Stimulated activated CD4-positive, alpha-beta T cell treated with anti-CD3 and anti-CD28 coated beads, Interleukin-4, amount 100 ng/mL, for 24 hours (primary cell): ENCODE results near the gene NSUN2.

ENCODE experiments used
- DNase-seq: peaks from one replicate; pipeline ENCODE4 v3.0.0-alpha.2; 2020

The NSUN2 gene

DNA sequence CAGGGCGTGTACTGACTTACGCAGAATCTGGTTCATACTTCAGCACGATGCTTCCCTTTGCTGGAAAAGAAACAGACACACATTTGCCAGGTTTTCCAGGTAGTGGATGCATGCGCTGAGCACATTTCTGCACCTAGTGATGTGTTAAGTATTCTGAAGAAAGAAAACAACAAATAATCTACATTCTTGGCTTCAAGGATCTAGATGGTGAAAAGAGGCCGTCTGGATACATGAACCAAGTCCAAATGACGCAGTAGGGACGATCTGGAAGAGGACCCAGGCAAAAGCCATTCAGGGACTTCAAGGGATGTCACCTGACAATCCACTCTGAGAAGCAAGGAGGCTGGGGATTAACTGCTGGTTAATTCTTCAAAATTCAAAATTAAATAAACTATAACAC, 30.4 kb downstream of the NSUN2 start:
- DNase-seq = no peak

DNA sequence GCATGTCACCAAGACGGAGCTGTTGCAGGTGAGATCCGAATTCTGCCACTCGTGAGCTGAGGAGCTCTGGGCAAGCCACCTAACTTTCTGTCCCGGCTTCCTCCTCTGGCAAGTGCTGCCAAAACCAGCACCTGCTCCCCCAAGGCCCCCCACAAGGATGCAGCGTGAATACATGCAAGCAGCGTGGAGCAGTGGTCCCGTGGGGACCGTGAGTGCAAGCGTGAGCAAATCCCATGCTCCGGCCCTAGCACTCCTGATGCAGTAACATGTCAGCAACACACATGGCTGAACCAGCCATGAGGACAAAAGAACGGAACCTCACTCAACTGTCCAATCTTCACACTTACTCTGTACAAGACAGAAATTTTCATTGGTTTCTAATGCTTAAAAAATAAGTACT, 31.0 kb downstream of the NSUN2 start:
- DNase-seq = no peak

DNA sequence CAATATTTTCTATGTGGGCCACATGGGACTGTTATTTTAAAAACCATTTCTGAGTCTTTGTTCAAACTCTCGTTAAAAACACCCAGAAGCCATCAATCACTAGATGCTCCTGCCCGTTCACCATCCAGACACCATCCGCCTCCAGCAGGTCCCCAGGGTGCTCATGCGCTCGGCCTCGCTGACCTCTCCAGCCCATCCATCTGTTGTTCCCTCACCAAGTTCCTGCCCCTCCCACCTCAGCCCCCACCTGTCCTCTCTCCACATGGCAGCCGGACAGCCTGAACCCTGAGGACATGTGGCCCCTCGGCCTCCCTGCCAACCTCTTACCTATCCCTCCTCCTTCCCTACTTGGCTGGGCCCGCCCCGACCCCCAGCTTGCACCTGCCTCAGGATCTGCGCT, 31.6 kb downstream of the NSUN2 start:
- no peak for DNase-seq

DNA sequence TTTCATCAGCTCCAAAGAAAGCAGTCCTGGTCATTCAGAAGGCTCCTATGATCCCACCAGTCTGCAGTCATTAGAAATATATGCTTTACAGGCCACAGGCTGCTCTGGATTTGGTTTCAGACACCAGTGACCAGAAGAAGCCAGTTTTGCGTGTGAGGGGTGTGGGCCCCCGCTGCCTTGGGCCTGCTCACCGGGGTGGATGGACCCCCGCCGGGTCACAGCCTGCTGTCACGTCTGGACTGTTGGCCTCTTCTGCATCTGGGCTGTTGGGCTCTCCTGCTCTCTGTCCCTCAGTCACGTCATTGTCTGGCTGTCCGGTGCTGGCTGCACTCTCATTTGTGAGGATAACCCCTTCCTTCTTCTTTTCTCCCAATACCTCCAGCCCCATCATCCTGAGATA, 33.1 kb downstream of the NSUN2 start:
- DNase-seq = no peak

DNA sequence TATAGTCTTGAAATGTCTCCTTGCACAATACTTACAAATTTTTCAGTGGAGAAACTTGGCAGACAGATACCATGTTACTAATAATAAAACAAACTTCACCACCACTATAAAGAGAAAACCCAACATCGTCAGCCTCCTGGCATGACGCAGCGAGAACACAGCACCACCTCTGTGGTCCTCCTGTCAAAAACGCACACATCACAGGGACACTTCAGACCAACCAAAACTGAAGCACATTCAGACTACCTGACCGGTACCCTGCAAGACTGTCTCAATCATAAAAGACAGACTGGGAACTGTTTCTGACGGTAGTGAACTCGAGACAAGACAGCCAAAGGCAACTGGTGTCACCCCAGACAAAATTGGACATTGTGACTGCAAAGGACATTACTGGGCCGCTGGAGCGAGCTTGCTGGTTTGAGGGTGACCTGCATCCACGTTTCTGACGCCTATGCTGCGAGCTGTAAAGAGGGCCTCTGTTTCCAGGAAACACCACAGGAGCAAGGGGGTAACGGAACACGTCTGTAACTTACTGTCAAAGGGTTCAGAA, 34.4 kb downstream of the NSUN2 start:
- DNase-seq = no peak

DNA sequence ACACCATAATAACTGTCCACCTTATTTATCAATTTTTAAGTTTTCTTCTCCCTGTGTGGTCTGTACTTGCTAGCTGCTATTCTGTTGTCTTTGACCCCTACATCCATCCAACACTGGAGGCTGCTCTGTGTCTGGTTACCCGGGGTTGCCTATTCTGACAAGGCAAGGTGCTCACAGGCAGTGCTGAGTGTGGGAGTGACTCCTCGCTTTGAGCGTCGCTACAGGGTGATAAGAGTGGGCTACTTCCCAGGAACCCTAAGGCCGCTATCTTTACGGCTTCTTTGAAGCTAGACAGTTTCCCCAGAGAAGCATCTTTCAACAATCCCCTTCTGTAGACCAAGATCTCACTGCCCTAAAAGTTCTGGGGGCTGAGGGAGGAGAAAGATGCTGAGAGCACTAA, 35.3 kb downstream of the NSUN2 start:
- DNase-seq = no peak

DNA sequence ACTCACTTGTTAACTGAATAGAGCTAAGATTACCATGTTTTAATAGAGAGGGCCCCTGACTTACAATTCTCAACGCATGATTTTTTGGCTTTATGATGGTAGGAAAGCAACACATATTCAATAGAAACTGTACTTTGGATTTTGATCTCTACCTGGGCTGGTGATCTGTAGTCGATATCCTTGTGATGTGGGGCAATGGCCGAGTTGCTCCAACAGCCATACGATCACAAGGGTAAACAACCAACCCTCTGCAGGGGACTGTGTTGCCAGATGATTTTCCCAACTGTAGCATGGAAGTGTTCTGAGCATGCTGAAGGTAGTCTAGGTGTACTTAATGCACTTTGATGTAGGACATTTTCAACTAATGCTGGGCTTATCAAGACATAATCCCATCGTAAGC, 36.5 kb downstream of the NSUN2 start:
- no peak for DNase-seq

DNA sequence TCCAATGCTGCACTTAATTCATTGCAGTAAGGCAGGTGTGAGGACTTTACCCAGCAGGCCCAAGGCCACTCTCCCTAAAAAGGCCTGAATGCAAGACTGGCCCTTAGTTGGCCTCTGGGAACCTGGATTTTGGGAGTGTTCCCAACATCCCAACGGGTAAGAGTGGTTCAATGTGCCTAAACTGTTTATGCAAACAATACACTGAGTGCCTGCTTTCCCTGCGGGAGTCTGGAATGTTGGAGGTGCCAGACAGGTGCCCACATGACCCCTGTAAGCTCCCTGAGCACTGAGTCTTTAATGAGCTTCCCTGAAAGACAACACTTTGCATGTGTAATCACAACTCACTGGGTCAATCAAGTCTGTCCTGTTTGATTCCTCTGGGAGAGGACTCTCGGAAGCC, 37.4 kb downstream of the NSUN2 start:
- DNase-seq = no peak

DNA sequence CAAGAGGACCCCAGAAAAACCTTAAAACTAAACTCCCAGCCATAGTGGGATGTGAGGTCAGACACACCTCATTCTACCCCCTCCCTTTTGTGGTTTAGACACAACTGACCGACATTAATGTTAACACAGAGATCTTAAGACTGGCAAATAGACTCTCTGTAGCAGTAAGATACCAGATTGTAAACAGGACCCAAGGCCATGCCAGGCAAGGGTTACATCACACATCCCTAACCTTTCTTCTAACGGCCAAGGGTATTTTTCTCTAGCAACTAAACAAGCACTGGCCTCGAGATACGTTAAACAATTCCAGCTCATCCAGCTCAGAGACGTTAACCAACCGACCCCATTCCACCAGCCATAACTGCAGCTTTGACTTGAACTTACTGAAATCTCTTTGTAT, 38.8 kb downstream of the NSUN2 start:
- DNase-seq = no peak

DNA sequence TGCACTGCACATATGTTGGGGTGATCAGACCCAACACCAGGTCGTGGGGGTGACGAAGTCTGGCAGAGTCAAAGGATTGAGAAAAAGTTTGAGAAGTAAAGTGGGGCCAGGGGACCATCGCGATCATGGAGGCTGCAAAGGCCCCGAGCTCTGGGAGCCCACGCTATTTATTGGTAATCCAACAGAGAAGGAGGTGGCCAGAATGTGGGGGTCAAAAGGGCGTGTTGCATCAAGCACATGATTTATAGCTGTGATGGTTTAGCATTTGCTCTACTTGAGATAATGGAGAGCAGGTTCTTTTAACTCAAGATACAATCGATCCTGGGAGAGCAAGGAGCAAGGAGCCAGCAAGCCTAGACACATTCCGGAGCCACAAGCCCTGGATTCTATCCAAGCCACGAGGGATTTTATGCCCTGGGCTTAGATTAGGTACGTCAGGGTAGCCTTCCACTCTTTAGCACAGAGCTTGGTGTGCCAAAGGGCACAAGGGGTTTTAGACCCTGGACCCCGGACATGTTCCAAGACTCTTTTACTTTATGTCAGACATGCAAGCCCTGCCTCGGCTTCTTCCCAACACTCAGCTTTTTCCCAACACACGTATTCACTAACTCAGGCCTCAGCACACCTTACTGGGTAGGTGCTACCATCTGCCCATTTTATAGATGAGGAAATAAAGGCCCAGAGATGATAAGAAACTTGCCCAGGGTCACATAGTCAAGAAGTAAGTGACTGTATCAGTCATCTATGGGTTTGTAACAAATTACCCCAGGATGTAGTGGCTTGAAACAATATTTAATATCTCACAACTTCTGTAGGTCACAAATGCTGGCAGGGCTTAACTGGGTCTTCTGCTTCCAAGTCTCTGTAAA, 39.5 kb downstream of the NSUN2 start:
- no peak for DNase-seq

DNA sequence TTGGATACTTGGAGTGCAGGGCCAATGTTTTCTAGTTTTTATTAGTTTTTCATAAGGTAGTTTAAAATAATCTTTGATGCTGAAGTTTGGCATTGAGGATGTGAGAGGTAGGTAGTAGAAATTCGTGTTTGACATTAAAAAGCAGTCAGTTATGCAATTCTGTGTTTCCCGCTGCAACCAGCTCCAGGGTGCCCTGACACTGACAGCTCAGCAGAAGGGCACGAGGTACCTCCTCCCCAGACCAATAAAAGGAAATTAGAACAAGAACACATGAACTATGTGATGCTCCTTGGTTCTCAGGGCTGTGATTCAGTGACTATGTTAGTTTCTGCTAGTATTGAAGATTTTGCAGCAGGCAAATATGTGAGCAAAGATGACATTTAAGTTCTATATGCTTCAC, 40.2 kb downstream of the NSUN2 start:
- DNase-seq = no peak

DNA sequence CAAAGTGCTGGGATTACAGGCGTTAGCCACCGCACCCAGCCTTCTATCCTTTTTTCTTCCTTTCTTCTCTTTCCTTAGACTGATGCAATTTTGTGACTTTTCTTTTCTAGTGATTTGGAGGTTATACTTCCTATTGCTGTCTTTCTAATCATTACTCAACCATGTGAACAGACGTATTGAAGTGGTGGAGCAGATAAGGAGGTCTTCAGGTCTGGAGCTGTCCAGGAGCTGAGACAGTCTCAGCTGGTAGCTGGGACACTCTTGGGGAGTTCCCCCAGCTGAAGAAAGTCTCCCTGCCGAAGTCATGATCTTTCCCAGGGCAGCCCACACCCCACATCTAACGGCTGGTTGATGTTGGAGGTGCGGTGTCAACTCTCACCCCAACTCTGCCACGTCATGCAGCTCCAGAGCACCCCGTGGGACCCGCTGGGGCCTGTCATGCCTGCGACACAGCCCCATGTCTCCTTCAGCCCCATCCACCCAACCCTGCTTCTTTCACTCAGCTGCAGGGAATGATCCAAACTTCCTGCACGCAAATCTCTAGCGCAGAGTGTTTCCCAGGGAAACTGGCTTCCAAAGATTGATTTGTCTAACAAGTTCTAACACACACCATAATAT, 41.1 kb downstream of the NSUN2 start:
- no peak for DNase-seq

DNA sequence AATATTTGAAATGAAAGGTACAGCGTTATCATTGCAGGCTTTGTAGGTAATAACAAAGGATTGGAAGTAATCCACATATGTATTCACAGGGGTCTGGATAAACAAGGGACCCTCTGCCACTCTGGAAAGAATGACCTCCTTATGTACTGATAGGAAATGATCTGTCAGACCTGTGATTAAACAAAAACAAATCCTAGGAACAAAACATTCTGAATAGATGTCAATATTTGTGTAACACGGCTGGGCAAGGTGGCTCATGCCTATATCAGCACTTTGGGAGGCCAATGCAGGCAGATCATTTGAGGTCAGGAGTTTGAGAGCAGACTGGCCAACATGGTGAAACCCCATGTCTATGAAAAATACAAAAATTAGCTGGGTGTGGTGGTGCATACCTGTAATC, 42.3 kb downstream of the NSUN2 start:
- no peak for DNase-seq

DNA sequence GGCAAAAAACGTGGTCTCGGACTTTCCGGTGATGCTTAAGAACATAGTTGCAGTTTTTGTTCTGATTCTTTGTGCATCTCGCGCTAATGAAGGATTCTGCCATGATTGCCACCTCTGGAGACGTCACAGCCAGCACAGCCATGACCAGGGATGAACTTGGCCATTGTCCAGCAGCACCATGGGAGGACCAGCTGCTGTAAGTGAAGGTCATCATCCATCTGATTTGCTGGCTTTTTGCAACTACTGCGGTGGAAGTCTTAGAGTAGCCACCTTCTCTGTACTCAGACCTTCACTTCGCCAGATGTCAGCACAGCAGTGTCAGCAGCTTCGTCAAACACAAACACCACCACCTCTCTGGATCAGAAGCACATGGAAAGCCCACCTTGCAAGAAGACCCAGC, 45.7 kb downstream of the NSUN2 start:
- no peak for DNase-seq

DNA sequence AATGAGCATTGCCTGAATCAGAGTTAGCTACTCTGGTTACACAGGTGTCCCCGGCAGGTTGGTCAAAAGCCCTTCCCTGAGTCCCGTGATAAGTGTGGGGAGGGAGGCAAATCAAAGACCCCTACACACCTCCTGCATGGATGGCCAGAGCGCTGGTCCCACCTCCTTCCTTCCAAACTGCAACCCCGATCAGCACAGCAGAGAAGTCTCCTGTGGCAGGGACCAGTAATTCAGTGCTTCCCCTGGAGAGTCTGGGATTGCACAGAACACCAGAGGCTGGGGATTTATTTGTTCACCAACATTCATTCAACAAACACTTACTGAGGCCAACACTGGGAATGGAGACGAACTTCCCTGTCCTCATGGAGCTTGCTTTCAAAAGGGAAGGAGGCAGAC, 46.2 kb downstream of the NSUN2 start:
- DNase-seq = no peak

DNA sequence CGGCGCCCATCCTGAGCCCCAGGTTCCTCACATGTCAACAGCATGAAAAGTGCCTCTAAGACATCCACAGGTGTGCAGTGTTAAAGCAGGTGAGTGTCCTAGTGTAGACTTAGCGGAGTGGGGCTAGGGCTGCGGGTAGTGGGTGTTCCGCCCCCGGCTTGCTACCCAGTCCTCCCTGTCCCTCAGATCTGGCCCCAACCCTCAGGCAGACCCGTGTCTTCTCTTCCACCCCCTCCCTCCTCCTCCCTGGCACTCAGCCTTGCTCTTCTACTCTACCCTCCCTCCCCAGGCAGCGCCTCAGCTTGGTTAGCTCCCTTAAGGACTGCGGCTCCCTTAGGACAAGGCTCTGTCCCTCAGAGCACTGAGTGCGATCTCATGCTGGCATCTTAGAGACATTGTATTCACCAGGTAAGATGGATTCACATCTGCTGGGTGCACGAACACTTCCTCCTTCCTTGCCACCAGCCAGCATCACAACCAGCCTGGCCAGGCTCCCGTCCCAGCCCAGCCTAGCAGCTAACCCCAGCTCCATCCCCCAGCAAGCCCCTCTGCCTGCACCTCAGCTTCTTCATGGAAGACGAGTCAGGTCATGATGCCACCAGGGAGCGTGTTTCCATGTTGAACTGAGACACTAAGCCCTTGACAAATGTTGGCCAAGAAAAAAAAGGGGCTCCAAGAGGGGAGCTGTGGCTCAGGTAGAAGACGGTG, 46.8 kb downstream of the NSUN2 start:
- DNase-seq = no peak

DNA sequence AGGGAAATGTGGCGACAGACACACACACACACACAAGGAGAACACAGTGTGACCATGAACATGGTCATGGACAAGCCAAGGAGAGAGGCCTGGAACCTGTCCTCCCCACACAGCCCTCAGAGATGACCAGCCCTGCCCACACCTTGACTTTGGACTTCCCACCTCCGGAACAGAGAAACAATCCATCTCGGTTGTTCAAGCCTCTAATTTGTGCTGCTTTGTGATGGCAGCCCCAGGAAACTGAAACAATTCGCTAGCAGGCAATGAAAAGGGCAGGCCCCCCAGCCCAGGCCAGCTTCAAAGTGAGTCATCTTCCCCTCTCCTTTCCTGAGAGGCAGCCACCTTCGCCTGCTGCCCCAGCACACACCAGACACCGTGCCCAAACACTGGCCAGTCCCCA, 47.7 kb downstream of the NSUN2 start:
- no peak for DNase-seq

DNA sequence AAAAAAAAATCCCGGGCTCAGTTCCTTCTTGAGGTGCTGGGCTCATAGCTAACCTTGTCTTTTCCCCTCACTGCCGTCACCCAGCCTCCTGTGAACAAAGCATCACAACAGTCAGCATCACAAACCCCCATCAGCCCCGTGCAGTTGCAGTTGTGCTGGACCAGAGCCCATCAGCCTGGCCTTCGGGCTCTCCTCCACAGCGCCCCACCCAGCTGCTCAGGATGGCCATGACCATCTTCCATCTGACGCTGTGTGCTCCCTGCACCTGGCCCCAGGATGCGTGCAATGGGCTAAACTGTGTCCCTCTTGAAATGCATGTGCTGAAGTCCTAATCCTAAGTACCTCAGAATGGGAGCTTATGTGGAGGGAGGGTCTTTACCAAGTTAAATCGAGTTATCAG, 48.1 kb downstream of the NSUN2 start:
- DNase-seq = no peak

DNA sequence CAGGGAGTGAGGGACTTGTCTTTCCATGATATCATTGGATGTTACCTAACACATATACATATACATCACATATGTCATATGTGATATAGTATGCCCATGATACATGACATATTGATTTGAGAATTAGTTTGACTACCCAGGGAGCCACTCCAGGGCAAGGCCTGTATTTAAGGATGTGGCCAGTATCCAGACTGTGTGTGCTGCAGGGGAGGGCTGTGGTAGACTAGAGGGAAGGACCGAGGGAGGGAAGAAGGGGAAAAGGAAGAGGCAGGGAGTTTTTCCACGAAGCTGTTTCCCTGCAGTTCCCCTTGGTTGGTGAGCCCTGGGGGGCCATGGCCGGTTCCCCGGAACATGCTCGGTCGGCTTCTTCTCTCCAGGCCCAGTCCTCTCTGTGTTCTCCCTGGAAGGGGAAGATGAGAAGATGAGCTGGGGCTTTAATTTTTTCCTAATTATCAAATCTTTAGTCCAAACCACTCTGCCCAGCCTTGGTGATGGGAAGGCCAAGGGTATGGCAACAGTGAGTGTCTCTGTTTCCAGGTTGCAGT, 48.7 kb downstream of the NSUN2 start:
- DNase-seq = no peak

DNA sequence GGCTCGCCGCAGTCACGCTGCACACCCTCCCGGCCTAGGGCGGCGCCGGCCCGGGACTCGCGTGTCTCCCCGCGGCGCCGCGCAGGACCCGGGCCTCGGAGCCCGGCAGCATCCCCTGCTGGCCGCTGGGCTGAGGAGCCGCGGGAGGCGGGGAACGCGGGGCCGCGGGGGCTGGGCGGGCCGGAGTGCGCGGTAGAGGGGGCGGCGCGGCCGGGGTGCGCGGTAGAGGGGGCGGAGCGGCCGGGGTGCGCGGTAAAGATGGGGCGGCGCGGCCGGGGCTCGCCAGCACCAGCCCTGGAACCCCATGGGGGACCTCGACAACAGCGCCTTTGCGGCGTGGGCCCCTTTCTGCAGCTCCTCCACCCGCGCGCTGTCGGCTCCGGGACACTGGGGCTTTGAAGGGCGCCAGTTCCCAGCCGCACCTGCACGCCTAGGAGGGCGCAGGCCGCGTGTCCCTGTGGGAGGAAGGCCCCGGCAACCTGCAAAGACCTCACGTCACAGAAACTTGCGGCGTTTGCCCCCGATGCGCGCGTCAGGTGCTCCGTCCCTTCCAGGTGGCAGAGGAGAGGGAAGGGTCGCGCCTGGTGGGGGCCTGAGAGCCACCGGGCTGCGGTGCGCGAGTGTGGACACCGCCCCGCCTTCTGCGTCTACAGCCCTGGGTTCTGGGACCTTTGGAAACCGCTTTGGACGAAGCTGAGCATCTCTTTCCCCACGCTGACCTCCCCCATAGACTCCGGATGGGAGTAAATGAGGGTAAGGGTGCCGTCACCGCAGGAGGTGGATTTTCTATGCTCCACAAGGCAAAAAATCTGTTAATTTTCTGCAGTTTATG, 49.6 kb downstream of the NSUN2 start:
- no peak for DNase-seq

DNA sequence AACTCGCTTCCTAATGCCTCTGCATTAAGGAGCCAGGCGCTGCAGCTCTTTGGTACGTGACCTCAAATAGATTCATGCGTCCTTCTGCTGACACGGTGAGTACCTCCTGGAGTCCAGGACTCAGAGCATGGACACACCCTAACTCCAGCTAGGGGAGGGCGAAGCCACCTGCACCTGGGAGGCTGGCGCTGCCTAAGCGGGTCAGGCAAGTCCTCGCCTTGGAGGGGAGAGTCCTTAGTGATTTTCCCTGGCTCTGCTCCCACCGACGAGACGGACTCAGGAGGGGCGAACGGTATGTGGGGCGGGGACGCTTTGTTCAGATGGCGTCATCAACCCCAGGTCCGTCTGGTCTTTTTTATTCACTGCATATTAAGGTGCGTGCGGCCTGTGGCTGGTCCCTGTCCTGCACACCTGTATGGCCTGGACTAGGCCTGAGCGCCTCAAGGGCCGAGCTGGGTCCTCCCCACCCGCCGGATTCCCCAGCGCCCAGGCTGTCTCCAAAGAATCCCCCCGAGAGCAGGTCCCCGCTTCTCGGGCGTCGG, 50.3 kb downstream of the NSUN2 start:
- no peak for DNase-seq
